Hepatocyte (in vitro differentiated cells): ENCODE data around the gene LDLRAD4.

ENCODE experiments used
- CTCF ChIP-seq: fragments of 200-600 bp; sonication (generic); IDR thresholded peaks from 2 replicates; pipeline ENCODE4 v1.5.1; 2016; ENCODE audit warnings: antibody characterized with exemption, mild to moderate bottlenecking; ENCODE audit not compliant: poor library complexity
- EZH2 ChIP-seq: fragments of 200-600 bp; sonication (generic); IDR thresholded peaks from 2 replicates; pipeline ENCODE4 v1.6.1; 2016; ENCODE audit warnings: antibody characterized with exemption, mild to moderate bottlenecking, borderline replicate concordance

DNA sequence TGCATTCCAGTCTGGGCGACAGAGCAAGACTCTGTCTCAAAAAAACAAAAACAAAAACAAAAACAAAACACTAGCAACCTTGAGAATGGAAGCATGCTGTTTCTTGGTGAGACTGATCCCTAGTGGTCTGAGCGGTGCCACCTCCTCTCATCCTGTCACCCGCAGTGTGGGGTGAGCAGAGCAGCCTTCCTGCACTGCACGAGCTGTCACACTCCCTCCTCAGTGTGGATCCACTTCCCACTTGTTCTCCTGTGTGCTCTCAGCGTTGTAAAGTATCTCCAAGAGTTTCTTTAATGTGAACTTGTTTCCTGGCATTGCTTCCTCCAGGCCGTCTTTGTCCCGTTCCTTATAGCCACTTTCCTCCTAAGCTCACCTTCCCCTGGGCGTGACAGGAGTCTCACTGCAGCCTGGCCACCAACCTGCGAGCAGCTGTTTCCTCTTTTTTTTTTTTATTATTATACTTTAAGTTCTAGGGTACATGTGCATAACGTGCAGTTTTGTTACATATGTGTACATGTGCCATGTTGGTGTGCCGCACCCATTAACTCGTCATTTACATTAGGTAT lies 287.3 kb downstream of the LDLRAD4 start:
- TF ChIP-seq CTCF (no peak), EZH2 (no peak)
